ENCODE data around the gene TXNRD2. TPM values are rescaled to one million over a fixed set of nuclear protein-coding genes. Genes with fewer than 3 reads are reported as not detected.

TXNRD2 gene
- total and polyA plus RNA-seq, 2 experiments from 2014 or later: 11.2 to 12.4 TPM

- Histone ChIP-seq H3K27ac (ENCODE audit: low read depth) (peak overlapping the region; percentile 88), H3K4me1 (ENCODE audit: insufficient read depth) (peaks cover 18% of the 10 kb centered on the region), H3K4me2 (peak overlapping the region; percentile 54), H4K20me1 (replicated peaks; ENCODE audit: insufficient read depth) (no peaks in the 10 kb centered on the region), H3K79me2 (replicated peaks; ENCODE audit: insufficient read depth) (no peaks in the 10 kb centered on the region), H3K4me3 (peak overlapping the region; percentile 28; the same call in 1 of the 2 replicates), H3K27me3 (ENCODE audit: insufficient read depth) (no peaks in the 10 kb centered on the region), H3K36me3 (ENCODE audit: insufficient read depth) (no peaks in the 10 kb centered on the region), H2AFZ (no peak overlapping the region), H3F3A (replicated peaks; ENCODE audit: low read depth) (peaks cover 4% of the 10 kb centered on the region), H3K9me2 (ENCODE audit: insufficient read depth) (no peaks in the 10 kb centered on the region)
- Mint-ChIP-seq H3K9me3 (no peaks in the 10 kb centered on the region), H3K4me3 (peak overlapping the region; percentile 59), H3K27me3 (ENCODE audit: insufficient read depth, low read depth, poor library complexity) (peaks cover 26% of the 10 kb centered on the region), H3K27ac (peak overlapping the region; percentile 97), H3K36me3 (ENCODE audit: low read depth) (no peaks in the 10 kb centered on the region; the same call in 2 of the 3 replicates), H3K4me1 (peaks cover 32% of the 10 kb centered on the region)
- DNase-seq (ENCODE audit: low spot score): peak; percentile 99
- ATAC-seq: peak; percentile 81
- TF ChIP-seq ETS1 (IDR thresholded peaks at IDR 0.05) (peak; percentile 59), REST (IDR thresholded peaks at IDR 0.05; ENCODE audit: unreplicated experiment) (no peak)
- TF ChIP-seq, protein P1, sequence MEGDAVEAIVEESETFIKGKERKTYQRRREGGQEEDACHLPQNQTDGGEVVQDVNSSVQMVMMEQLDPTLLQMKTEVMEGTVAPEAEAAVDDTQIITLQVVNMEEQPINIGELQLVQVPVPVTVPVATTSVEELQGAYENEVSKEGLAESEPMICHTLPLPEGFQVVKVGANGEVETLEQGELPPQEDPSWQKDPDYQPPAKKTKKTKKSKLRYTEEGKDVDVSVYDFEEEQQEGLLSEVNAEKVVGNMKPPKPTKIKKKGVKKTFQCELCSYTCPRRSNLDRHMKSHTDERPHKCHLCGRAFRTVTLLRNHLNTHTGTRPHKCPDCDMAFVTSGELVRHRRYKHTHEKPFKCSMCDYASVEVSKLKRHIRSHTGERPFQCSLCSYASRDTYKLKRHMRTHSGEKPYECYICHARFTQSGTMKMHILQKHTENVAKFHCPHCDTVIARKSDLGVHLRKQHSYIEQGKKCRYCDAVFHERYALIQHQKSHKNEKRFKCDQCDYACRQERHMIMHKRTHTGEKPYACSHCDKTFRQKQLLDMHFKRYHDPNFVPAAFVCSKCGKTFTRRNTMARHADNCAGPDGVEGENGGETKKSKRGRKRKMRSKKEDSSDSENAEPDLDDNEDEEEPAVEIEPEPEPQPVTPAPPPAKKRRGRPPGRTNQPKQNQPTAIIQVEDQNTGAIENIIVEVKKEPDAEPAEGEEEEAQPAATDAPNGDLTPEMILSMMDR (conservative IDR thresholded peaks at IDR 0.05; ENCODE audit: low read depth in 2 of 2): no peak
These were observed 60.6 kb downstream of the TXNRD2 start for GRCh38 chr22:19880786-19881569.

DNA sequence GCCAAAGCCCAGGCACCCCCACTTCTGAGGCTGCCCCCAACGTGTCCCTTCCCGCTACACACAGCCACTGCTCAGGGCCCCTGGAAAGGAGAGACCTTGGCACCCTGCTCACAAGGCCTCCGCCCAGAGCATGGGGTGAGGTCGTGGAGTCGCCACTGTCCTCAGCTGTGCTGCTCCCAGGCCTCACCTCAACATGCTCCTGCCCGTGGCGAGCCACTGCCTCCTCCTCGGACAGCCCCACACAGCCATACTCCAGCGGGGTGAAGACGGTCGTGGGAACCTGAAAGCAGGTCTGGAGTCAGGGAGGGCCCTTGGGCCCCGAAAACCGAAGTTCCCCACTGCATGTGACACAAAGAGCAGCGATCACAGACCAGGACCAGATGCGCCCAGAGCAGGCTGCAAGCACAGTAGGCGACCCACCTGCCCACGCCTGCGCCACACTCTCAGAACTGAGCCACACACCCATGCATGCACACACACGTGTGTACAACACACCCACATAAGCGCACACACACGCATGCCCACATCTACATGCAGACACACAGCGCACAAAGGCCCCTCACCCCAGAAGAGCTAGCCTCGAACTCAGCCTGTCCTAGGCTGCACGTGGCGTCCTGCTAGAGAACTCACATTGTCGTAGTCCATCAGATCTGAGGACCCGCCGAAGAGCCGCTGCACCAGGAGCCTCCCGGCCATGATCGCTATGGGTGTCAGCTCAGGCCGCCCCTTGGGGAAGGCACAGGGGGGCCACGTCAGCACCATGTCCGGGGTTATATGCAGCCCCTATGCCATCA lies 61.4 kb downstream of the TXNRD2 start:
- peak overlapping the region; percentile 28; the same call in 1 of the 2 replicates for H3K4me3 ChIP-seq
- peaks cover 18% of the 10 kb centered on the region for H3K4me1 ChIP-seq (ENCODE audit: insufficient read depth)
- TF ChIP-seq STAT1 (IDR thresholded peaks at IDR 0.05; ENCODE audit: unreplicated experiment) (no peak), ZNF331 (CRISPR knock-in tag; IDR thresholded peaks at IDR 0.05; ENCODE audit: low read depth) (no peak)

More for the DNA sequence above, 61.4 kb downstream of the TXNRD2 start:
- no peaks in the 10 kb centered on the region for H3K36me3 ChIP-seq (ENCODE audit: insufficient read depth)
- peaks cover 4% of the 10 kb centered on the region for H3F3A ChIP-seq (replicated peaks; ENCODE audit: low read depth)
- peak overlapping the region; percentile 97 for H3K27ac Mint-ChIP-seq
- H3K4me1 Mint-ChIP-seq: peaks cover 32% of the 10 kb centered on the region
- no peak overlapping the region for H2AFZ ChIP-seq
- no peaks in the 10 kb centered on the region; the same call in 2 of the 3 replicates for H3K36me3 Mint-ChIP-seq (ENCODE audit: low read depth)
- H3K27me3 Mint-ChIP-seq (ENCODE audit: insufficient read depth, low read depth, poor library complexity): peaks cover 23% of the 10 kb centered on the region
- DNase-seq (ENCODE audit: low spot score) (no peak), ATAC-seq (no peak; the same call in 2 of the 3 replicates)
- H3K79me2 ChIP-seq (replicated peaks; ENCODE audit: insufficient read depth): no peaks in the 10 kb centered on the region
- peak overlapping the region; percentile 60 for H3K4me3 Mint-ChIP-seq
- no peaks in the 10 kb centered on the region for H4K20me1 ChIP-seq (replicated peaks; ENCODE audit: insufficient read depth)
- H3K27ac ChIP-seq (ENCODE audit: low read depth): peak overlapping the region; percentile 79
- no peaks in the 10 kb centered on the region for H3K27me3 ChIP-seq (ENCODE audit: insufficient read depth)
- no peaks in the 10 kb centered on the region for H3K9me2 ChIP-seq (ENCODE audit: insufficient read depth)
- peak overlapping the region; percentile 54 for H3K4me2 ChIP-seq
- no peaks in the 10 kb centered on the region for H3K9me3 Mint-ChIP-seq
